Measurements from ENCODE around the gene RAB8A. TPM values are rescaled to one million over a fixed set of nuclear protein-coding genes. Genes with fewer than 3 reads are reported as not detected.

RAB8A gene
- total RNA-seq, 6 experiments from 2014 or later, result 93.5 to 103 (median 100) TPM

GRCh38 chr19:16121141-16121540, 9.5 kb downstream of the RAB8A start:
- no peak overlapping the region for H3K4me3 Mint-ChIP-seq
- no peak overlapping the region for H3K27ac Mint-ChIP-seq
- H3K4me1 Mint-ChIP-seq (ENCODE audit: low read depth), result peaks cover 2% of the 10 kb centered on the region
- H3K27me3 Mint-ChIP-seq (ENCODE audit: insufficient read depth), result no peaks in the 10 kb centered on the region; the same call in 1 of the 2 replicates
- TF ChIP-seq CTCF (IDR thresholded peaks at IDR 0.05), result no peak
- H3K9me3 Mint-ChIP-seq, result no peaks in the 10 kb centered on the region
- peaks cover 6% of the 10 kb centered on the region for H3K36me3 Mint-ChIP-seq (ENCODE audit: low read depth)
- no peak for DNase-seq

- Mint-ChIP-seq H3K36me3 (ENCODE audit: low read depth) (peaks cover 6% of the 10 kb centered on the region), H3K4me1 (ENCODE audit: low read depth) (no peaks in the 10 kb centered on the region), H3K27me3 (ENCODE audit: insufficient read depth) (peaks cover 2% of the 10 kb centered on the region), H3K27ac (no peak overlapping the region), H3K9me3 (no peaks in the 10 kb centered on the region), H3K4me3 (no peak overlapping the region)
- no peak for DNase-seq
- TF ChIP-seq CTCF (IDR thresholded peaks at IDR 0.05), result no peak
Measured at GRCh38 chr19:16121967-16122366, 10.3 kb downstream of the RAB8A start.

DNA sequence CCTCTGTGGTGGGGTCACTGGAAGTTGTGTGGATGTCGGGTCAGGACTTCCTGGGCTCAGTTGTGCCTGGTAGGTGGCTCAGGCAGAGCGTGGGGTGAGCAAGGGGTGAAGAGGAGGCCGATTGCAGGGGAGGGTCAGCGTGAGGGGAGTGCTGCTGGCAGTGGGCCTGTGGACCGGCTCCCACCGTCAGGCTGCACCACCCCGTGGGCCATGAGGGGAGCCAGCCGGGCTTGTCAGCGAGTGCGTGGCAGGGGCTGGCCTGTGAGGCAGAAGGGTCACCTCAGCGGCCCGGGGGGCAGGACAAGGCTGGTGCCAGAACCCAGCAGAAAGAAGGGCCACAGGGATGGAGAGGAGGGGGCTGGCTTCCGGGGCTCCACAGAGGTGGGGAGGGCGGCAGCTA, 13.3 kb downstream of the RAB8A start:
- Mint-ChIP-seq H3K4me1 (ENCODE audit: low read depth) (no peaks in the 10 kb centered on the region), H3K27ac (no peak overlapping the region), H3K4me3 (no peak overlapping the region), H3K9me3 (no peaks in the 10 kb centered on the region), H3K36me3 (ENCODE audit: low read depth) (peaks cover 22% of the 10 kb centered on the region), H3K27me3 (ENCODE audit: insufficient read depth) (peaks cover 2% of the 10 kb centered on the region)
- no peak for TF ChIP-seq CTCF (IDR thresholded peaks at IDR 0.05)
- no peak for DNase-seq

DNA sequence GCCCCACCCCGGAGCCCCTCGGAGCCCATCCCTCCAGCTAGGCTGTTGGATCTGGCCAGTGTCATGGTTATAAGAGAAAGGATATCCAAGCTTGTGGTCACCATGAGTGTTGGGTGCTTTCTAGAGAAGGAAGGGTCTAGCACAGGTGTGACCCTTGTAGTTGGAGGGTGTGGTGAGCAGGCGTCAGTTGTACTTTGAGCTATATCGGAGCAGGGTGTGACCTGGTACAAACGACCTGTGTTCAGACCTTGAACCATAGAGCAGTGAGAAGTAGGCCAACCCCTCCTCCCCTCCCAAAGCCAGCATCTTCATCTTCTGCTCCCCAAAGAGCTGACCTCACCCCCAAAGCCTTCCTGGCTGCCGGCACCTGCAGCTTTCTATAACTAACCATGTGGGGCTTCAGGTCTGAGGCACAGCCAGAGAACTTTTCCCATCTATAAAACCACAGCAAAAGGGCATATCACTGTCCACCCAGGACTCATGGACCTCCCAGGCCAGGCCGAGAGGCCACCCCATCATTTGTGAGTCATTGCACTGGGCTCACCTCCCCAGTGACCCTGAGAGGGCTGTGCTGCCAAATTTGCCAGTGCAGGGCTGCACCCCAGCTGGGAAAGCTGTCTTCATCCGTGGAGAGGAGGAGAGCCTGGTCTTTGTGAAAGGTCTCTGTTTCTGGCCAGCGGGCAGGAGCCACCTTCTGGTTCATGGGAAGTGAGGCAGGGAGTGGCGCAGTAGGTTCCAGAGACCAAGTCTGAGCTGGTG, 14.2 kb downstream of the RAB8A start:
- Mint-ChIP-seq H3K36me3 (ENCODE audit: low read depth) (peaks cover 31% of the 10 kb centered on the region), H3K9me3 (no peaks in the 10 kb centered on the region), H3K4me3 (no peak overlapping the region), H3K27ac (no peak overlapping the region), H3K4me1 (ENCODE audit: low read depth) (no peaks in the 10 kb centered on the region), H3K27me3 (ENCODE audit: insufficient read depth) (peaks cover 2% of the 10 kb centered on the region)
- no peak for DNase-seq
- no peak for TF ChIP-seq CTCF (IDR thresholded peaks at IDR 0.05)

DNA sequence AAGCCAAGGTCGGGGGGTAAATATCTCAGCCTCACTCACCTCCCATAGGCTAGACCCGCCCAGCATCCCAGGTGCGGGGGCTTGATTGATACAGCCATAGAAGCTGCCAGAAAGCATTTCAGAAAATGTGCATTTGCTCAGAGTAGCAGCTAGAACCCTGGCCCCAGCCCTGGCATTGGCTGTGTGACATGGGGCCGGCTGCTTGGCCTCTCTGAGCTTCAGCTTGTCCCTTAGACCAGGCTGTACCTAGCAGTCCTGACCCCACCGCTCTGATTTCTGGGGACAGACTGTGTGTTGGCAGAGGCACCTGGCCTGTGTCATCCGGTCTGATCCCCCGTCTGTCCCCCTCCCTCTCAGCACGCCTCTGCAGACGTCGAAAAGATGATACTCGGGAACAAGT, 15.4 kb downstream of the RAB8A start:
- no peak overlapping the region for H3K4me3 Mint-ChIP-seq
- H3K36me3 Mint-ChIP-seq (ENCODE audit: low read depth), result peaks cover 43% of the 10 kb centered on the region
- H3K27ac Mint-ChIP-seq, result no peak overlapping the region
- no peaks in the 10 kb centered on the region for H3K4me1 Mint-ChIP-seq (ENCODE audit: low read depth)
- no peaks in the 10 kb centered on the region for H3K9me3 Mint-ChIP-seq
- TF ChIP-seq CTCF (IDR thresholded peaks at IDR 0.05), result no peak
- H3K27me3 Mint-ChIP-seq (ENCODE audit: insufficient read depth), result peaks cover 2% of the 10 kb centered on the region
- DNase-seq, result no peak
